ENCODE measurements around the gene MYH1.

GRCh38 chr17:10550014-10550413, 31.7 kb upstream of the MYH1 start:
- TF ChIP-seq CTCF (optimal IDR thresholded peaks at IDR 0.05 in 1 of 3, IDR thresholded peaks at IDR 0.05 in 1 of 3, conservative IDR thresholded peaks at IDR 0.05 in 1 of 3; ENCODE audit: extremely low read depth in 1 of 3, insufficient read depth in 2 of 3, low read length in 3 of 3) = no peak
- no peak for TF ChIP-seq EZH2 (IDR thresholded peaks at IDR 0.05; ENCODE audit: low read length)
